Psoas muscle (tissue), 8 donors: Measurements from ENCODE around the gene TRPC4AP. TPM values are rescaled to one million over a fixed set of nuclear protein-coding genes. Genes with fewer than 3 reads are reported as not detected.

Experiments
- ATAC-seq, 4 donors: fragments of 200-7000 bp; cut with Tn5 transposase; one replicate each; pipeline ENCODE4 v1.9.1; 2020; ENCODE audit warnings: moderate library complexity in 3 of 4, mild to moderate bottlenecking in 2 of 4
- DNase-seq, 2 donors: peaks; one replicate each; pipeline ENCODE4 v3.0.0-alpha.2; 2020
- H3K27ac ChIP-seq: fragments of 200-600 bp; one replicate; pipeline ENCODE4 v1.8.0; 2022
- H3K27me3 ChIP-seq, 3 donors: fragments of 200-600 bp in 1 of 3; one replicate each; pipeline versions ENCODE4 v1.6.1 to v1.8.0; 2013 to 2022; ENCODE audit warnings: low read length in 2 of 3, mild to moderate bottlenecking in 2 of 3, moderate library complexity in 1 of 3; ENCODE audit not compliant: insufficient read depth in 3 of 3
- H3K36me3 ChIP-seq, 2 donors: fragments of 200-600 bp in 1 of 2; one replicate each; pipeline versions ENCODE4 v1.6.1 to v1.8.0; 2013 to 2022; ENCODE audit warnings: low read depth in 1 of 2, mild to moderate bottlenecking in 1 of 2, moderate library complexity in 1 of 2; ENCODE audit not compliant: insufficient read depth in 1 of 2
- H3K4me1 ChIP-seq: fragments of 200-600 bp; one replicate; pipeline ENCODE4 v1.8.0; 2022
- H3K4me3 ChIP-seq: fragments of 200-600 bp; one replicate; pipeline ENCODE4 v1.8.0; 2022; ENCODE audit warnings: mild to moderate bottlenecking
- H3K9me3 ChIP-seq: fragments of 200-600 bp; one replicate; pipeline ENCODE4 v1.8.0; 2022
- CTCF ChIP-seq: fragments of 200-600 bp; IDR thresholded peaks from one replicate; pipeline ENCODE4 v1.8.0; 2022; ENCODE audit warnings: antibody characterized with exemption
- WGBS, 3 donors: extraction: QIAGEN DNeasy Blood & Tissue Kit; methylation state at CpG; one replicate each; pipeline versions ENCODE4 v1.1.6 to v1.1.7; 2013; 5-methylcytosine and 5-hydroxymethylcytosine counted together
- intact Hi-C, 2 donors: fragments of 100-400 bp; cut with DNase I; formaldehyde crosslinking; loops; one replicate each; pipeline versions ENCODE4 v1.11.0 to v1.14.2; 2022
- polyA plus RNA-seq, 3 donors: library from polyadenylated mRNA; stranded (reverse); fragments of 200-250 nt; gene quantifications; one replicate each; pipeline ENCODE4 v1.2.3, GENCODE V29; 2013
- total RNA-seq, 4 donors: library from RNA; stranded (reverse); fragmentation: NEBNext Ultra II Directional in 2 of 4; extraction: Animal tissue kit (Norgen Biotek cat#: 25700) in 2 of 4; gene quantifications; one replicate each; pipeline versions ENCODE4 v1.2.1 to v1.2.4, GENCODE V29; 2021 to 2023
- donor health status: healthy with polysubstance abuse.
- donor health status: DM: no; HTN: no; CAD: no; lungs with moderate emphysema.
- donor health status: Bipolar disorder and iron deficiency.
- donor health status: healthy.
- donor health status: DM: yes; HTN: yes; CAD: no.
- donor health status: DM: no; HTN: no; CAD: no.
- donor health status: DM: no; HTN: no; CAD: no.
- donor health status: DM: yes; HTN: yes; CAD: no.

TRPC4AP gene
- total and polyA plus RNA-seq, 7 donors, result 36.0 to 62.3 (median 51.7) TPM

- H3K4me1 ChIP-seq, result peaks cover 17% of the 10 kb centered on the region
- H3K4me3 ChIP-seq, result no peak overlapping the region
- no peak overlapping the region for H3K27ac ChIP-seq
- no peak for TF ChIP-seq CTCF
- peak; percentile 4 to 28 for DNase-seq
- no peaks in the 10 kb centered on the region for H3K27me3 ChIP-seq
- H3K9me3 ChIP-seq, result no peaks in the 10 kb centered on the region
- intact Hi-C loops, result no loop called here
- H3K36me3 ChIP-seq, result peaks cover 5 to 100% of the 10 kb centered on the region in 2 donors
- ATAC-seq, result no peak
- 74 to 86% (median 81%) methylated on average over 11 of the region's 11 CpGs for WGBS, 3 donors
These were observed 86.6 kb downstream of the TRPC4AP start for GRCh38 chr20:35006009-35006408.

GRCh38 chr20:35005463-35005961 lies 87.1 kb downstream of the TRPC4AP start:
- Histone ChIP-seq H3K27ac (no peak overlapping the region), H3K4me3 (no peak overlapping the region), H3K27me3 (no peaks in the 10 kb centered on the region), H3K9me3 (no peaks in the 10 kb centered on the region), H3K36me3 (peaks cover 5 to 100% of the 10 kb centered on the region in 2 donors), H3K4me1 (peaks cover 17% of the 10 kb centered on the region)
- ATAC-seq, result no peak
- peak; percentile 8 to 26 for DNase-seq
- 72 to 85% (median 74%) methylated on average over 7 of the region's 7 CpGs for WGBS, 3 donors
- intact Hi-C loops, result no loop called here
- no peak for TF ChIP-seq CTCF

GRCh38 chr20:35004749-35005462 lies 87.7 kb downstream of the TRPC4AP start:
- Histone ChIP-seq H3K27me3 (no peaks in the 10 kb centered on the region), H3K36me3 (peaks cover 3 to 100% of the 10 kb centered on the region in 2 donors), H3K9me3 (no peaks in the 10 kb centered on the region), H3K27ac (no peak overlapping the region), H3K4me1 (peaks cover 17% of the 10 kb centered on the region), H3K4me3 (no peak overlapping the region)
- WGBS, 3 donors, result 89 to 93% (median 89%) methylated on average over 20 of the region's 20 CpGs
- TF ChIP-seq CTCF, result no peak
- DNase-seq, result peak; percentile 8 to 35
- no peak for ATAC-seq
- intact Hi-C loops, result no loop called here

GRCh38 chr20:35004051-35004725 lies 88.4 kb downstream of the TRPC4AP start:
- WGBS, 3 donors, result 81 to 86% (median 83%) methylated on average over 18 of the region's 18 CpGs
- Histone ChIP-seq H3K27me3 (no peaks in the 10 kb centered on the region), H3K9me3 (no peaks in the 10 kb centered on the region), H3K36me3 (peaks cover 0 to 100% of the 10 kb centered on the region in 2 donors), H3K4me1 (peaks cover 11% of the 10 kb centered on the region), H3K4me3 (no peak overlapping the region), H3K27ac (no peak overlapping the region)
- intact Hi-C loops, result no loop called here
- ATAC-seq (no peak), DNase-seq (peak; percentile 4 to 37)
- no peak for TF ChIP-seq CTCF
